Hepatocyte (in vitro differentiated cells): ENCODE measurements around the gene SERINC2. TPM values are rescaled to one million over a fixed set of nuclear protein-coding genes. Genes with fewer than 3 reads are reported as not detected.

Experiments
- DNase-seq: peaks from one replicate; pipeline ENCODE4 v3.0.0-alpha.2; 2016; ENCODE audit warnings: low spot score
- H2AFZ ChIP-seq: fragments of 200-600 bp; sonication (generic); 2 replicates; pipeline ENCODE4 v1.6.0; 2016; ENCODE audit warnings: antibody characterized with exemption, mild to moderate bottlenecking
- H3K27ac ChIP-seq: fragments of 200-600 bp; sonication (generic); 2 replicates; pipeline ENCODE4 v1.5.1; 2016; ENCODE audit warnings: mild to moderate bottlenecking
- H3K27me3 ChIP-seq: fragments of 200-600 bp; sonication (generic); 2 replicates; pipeline ENCODE4 v1.6.1; 2016
- H3K36me3 ChIP-seq: fragments of 200-600 bp; sonication (generic); replicated peaks from 2 replicates; pipeline ENCODE4 v1.5.1; 2016; ENCODE audit warnings: low read depth; ENCODE audit not compliant: insufficient read depth
- H3K4me1 ChIP-seq: fragments of 200-600 bp; sonication (generic); 2 replicates; pipeline ENCODE4 v1.5.1; 2016; ENCODE audit warnings: mild to moderate bottlenecking, moderate library complexity; ENCODE audit not compliant: insufficient read depth
- H3K4me2 ChIP-seq: fragments of 200-600 bp; sonication (generic); 2 replicates; pipeline ENCODE4 v1.6.0; 2016
- H3K4me3 ChIP-seq: fragments of 200-600 bp; sonication (generic); 2 replicates; pipeline ENCODE4 v1.5.1; 2016; ENCODE audit warnings: mild to moderate bottlenecking
- H3K79me2 ChIP-seq: fragments of 200-600 bp; sonication (generic); 2 replicates; pipeline ENCODE4 v1.6.0; 2017; ENCODE audit warnings: mild to moderate bottlenecking
- H3K9me2 ChIP-seq: fragments of 200-600 bp; sonication (generic); replicated peaks from 2 replicates; pipeline ENCODE4 v1.6.0; 2017; ENCODE audit warnings: mild to moderate bottlenecking; ENCODE audit not compliant: insufficient read depth
- H3K9me3 ChIP-seq: fragments of 200-600 bp; sonication (generic); 2 replicates; pipeline ENCODE4 v1.5.1; 2016; ENCODE audit warnings: low read depth, mild to moderate bottlenecking
- H4K20me1 ChIP-seq: fragments of 200-600 bp; sonication (generic); 2 replicates; pipeline ENCODE4 v1.6.0; 2016; ENCODE audit warnings: mild to moderate bottlenecking; ENCODE audit not compliant: insufficient read depth, poor library complexity, severe bottlenecking
- EZH2 ChIP-seq: fragments of 200-600 bp; sonication (generic); IDR thresholded peaks from 2 replicates; pipeline ENCODE4 v1.6.1; 2016; ENCODE audit warnings: antibody characterized with exemption, mild to moderate bottlenecking, borderline replicate concordance
- EZH2phosphoT487 ChIP-seq: fragments of 200-600 bp; sonication (generic); IDR thresholded peaks from one replicate; pipeline ENCODE4 v1.6.1; 2018; ENCODE audit warnings: antibody characterized with exemption, mild to moderate bottlenecking, low read depth, moderate library complexity; ENCODE audit not compliant: unreplicated experiment, severe bottlenecking
- WGBS: methylation state at CpG from one replicate; pipeline ENCODE4 v1.1.6; 2016; ENCODE audit warnings: low lambda C conversion rate; ENCODE audit errors: missing lambda C conversion rate; 5-methylcytosine and 5-hydroxymethylcytosine counted together
- polyA plus RNA-seq: library from polyadenylated mRNA; unstranded; fragments of >200 nt; fragmentation: Nextera tagmentation; extraction: Ambion mirVana; gene quantifications from 2 replicates; pipeline ENCODE4 v1.2.1, GENCODE V29; 2016
- total RNA-seq: library from RNA; depleted of rRNA; stranded (reverse); fragments of >200 nt; gene quantifications from 2 replicates; pipeline ENCODE4 v1.2.3, GENCODE V29; 2014
- TF ChIP-seq, protein P1 (sequence below): fragments of 200-600 bp; sonication (generic); IDR thresholded peaks from 2 replicates; pipeline ENCODE4 v1.5.1; 2016; ENCODE audit warnings: antibody characterized with exemption, mild to moderate bottlenecking; ENCODE audit not compliant: poor library complexity

The SERINC2 gene
- total RNA-seq = 53.6 and 70.2 TPM in 2 replicates
- polyA plus RNA-seq = 154 and 164 TPM in 2 replicates

DNA sequence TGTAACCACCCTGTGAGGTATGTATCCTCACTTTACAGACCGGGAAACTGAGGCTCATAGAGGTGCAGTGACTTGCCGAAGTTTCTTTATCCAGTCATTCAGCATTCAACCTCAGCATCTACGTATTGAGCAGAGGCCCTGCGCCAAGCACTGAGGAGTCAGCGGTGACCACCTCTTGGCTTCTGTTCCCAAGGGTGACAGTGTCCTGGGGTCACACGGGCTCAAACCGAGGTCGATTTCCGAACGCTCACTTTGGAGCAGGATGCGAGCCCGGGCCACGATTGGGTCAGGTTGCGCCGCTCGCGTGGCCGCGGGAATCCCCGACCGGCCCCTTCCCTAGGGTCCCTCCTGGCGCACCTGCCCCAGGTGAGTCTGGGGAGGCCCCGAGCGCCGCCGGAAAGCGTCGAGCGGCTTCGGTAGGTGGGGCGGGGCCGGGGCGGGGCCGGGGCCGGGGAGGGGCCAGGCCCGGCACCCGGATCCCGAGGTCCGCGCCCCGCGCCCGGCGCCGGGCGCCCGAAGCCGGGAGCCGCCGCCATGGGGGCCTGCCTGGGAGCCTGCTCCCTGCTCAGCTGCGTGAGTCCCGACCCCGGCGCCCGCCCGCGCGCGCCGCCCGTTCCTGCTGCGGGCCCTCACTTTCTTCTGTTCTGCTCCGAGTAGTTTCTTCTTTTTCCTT is at the start of gene SERINC2:
SERINC2 (plus strand) TSS at position 482 of the 673 bp plus-strand sequence; CDS start at position 535, 53 bp downstream.
- DNase-seq = peak; percentile 89
- Histone ChIP-seq H4K20me1 (no peaks in the 10 kb centered on the region), H3K9me2 (no peaks in the 10 kb centered on the region), H3K4me2 (peak within 1 kb of the TSS; percentile 96), H3K9me3 (no peaks in the 10 kb centered on the region), H3K79me2 (peaks cover 34% of the 10 kb centered on the region), H3K4me1 (peaks cover 19% of the 10 kb centered on the region), H3K4me3 (peak within 1 kb of the TSS; percentile 99), H2AFZ (peak within 1 kb of the TSS; percentile 73), H3K36me3 (no peaks in the 10 kb centered on the region), H3K27ac (peak within 1 kb of the TSS; percentile 98), H3K27me3 (no peaks in the 10 kb centered on the region)
- WGBS = 4% methylated on average over 35 of the region's 63 CpGs
- TF ChIP-seq, protein P1, sequence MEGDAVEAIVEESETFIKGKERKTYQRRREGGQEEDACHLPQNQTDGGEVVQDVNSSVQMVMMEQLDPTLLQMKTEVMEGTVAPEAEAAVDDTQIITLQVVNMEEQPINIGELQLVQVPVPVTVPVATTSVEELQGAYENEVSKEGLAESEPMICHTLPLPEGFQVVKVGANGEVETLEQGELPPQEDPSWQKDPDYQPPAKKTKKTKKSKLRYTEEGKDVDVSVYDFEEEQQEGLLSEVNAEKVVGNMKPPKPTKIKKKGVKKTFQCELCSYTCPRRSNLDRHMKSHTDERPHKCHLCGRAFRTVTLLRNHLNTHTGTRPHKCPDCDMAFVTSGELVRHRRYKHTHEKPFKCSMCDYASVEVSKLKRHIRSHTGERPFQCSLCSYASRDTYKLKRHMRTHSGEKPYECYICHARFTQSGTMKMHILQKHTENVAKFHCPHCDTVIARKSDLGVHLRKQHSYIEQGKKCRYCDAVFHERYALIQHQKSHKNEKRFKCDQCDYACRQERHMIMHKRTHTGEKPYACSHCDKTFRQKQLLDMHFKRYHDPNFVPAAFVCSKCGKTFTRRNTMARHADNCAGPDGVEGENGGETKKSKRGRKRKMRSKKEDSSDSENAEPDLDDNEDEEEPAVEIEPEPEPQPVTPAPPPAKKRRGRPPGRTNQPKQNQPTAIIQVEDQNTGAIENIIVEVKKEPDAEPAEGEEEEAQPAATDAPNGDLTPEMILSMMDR = no peak
- no peak for TF ChIP-seq EZH2
- TF ChIP-seq EZH2phosphoT487 = no peak

DNA sequence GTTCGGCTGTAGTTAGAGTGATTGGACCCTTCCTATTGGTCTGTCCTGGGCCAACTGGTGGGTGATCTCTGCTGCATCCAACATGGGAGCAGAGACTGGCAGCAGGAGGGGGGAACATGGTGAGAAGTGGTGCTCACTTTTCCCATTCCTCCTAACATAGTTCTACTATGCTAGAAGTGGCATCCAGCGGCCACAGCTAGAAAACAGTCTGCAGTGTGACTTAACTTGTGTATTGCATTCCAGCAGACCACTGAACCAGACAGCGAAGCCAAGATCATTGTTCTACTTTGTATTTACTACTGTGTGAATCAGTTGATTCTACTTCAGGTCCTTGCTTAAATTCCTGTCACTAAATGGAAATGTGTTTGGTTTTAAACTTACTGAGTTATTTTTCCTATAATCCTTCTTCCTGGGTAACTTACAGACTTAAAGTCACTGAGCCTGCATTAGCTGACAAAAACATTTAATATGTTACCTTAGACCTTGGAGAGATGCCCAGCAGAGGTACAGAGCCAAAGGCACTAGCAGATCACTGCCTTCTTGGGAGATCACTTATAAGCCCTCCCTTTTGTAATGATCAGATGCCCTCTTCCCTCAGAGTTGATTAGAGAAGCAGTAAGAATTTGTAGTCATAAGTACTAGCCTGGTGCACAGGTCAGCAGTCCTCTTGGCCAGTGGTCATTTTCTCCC is 48.3 kb upstream of the SERINC2 start:
- Histone ChIP-seq H3K4me3 (no peak overlapping the region), H3K4me2 (no peak overlapping the region), H3K9me3 (no peaks in the 10 kb centered on the region), H2AFZ (no peak overlapping the region), H3K79me2 (no peaks in the 10 kb centered on the region), H3K36me3 (no peaks in the 10 kb centered on the region), H3K9me2 (no peaks in the 10 kb centered on the region), H4K20me1 (no peaks in the 10 kb centered on the region), H3K27me3 (no peaks in the 10 kb centered on the region), H3K27ac (no peak overlapping the region), H3K4me1 (no peaks in the 10 kb centered on the region)
- DNase-seq = no peak
- WGBS = 97% methylated on average over 3 of the region's 3 CpGs
- TF ChIP-seq EZH2phosphoT487 (no peak), EZH2 (no peak)
- TF ChIP-seq, protein P1 = no peak

DNA sequence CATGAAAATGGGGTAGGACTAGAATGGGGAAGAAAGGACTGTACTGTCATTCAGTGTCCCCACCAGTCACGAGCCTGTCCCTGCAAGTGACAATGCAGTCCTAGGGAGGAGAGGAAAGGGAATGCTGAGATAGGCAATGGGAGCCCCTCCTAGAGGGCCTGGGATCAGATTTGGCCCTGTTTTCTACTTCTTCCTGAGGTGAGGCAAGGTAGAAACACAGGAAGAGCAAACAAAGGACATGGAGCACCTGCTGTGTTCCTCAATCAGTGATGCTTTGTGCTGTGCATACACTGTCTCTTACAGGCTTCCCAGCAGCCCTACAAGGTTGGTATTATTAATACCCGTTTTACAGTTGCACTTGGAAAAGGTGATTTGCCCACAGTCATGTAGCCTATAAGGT is 46.2 kb upstream of the SERINC2 start:
- Histone ChIP-seq H3K36me3 (no peaks in the 10 kb centered on the region), H3K4me2 (no peak overlapping the region), H3K9me3 (no peaks in the 10 kb centered on the region), H3K4me3 (no peak overlapping the region), H3K4me1 (peaks cover 17% of the 10 kb centered on the region), H2AFZ (no peak overlapping the region), H3K27ac (no peak overlapping the region), H3K79me2 (no peaks in the 10 kb centered on the region), H4K20me1 (no peaks in the 10 kb centered on the region), H3K9me2 (no peaks in the 10 kb centered on the region), H3K27me3 (no peaks in the 10 kb centered on the region)
- WGBS = 72% methylated on average over 2 of the region's 2 CpGs
- DNase-seq = no peak
- TF ChIP-seq EZH2 (no peak), EZH2phosphoT487 (no peak)
- TF ChIP-seq, protein P1 = no peak
